Astrocyte of the spinal cord (primary cell): Measurements from ENCODE around the gene COL5A1.
"Not testable (repeated sequence)": the region's sequence is repeated elsewhere in the genome, so short reads cannot be mapped to it uniquely, and the experiment has no call there.

Experiments used
- DNase-seq: peaks from one replicate; pipeline ENCODE4 v3.0.0; 2011; ENCODE audit warnings: low read depth, low spot score
- H3K4me3 ChIP-seq: 2 replicates; pipeline ENCODE4 v1.5.1; 2011; ENCODE audit warnings: low read depth, mild to moderate bottlenecking, low read length, moderate library complexity
- in situ Hi-C: cut with HindIII; loops from 2 replicates; pipeline ENCODE4 v1.10.0; 2017; ENCODE audit warnings: low sequenced_read_pairs
- TF ChIP-seq, protein P1 (sequence below): IDR thresholded peaks from 2 replicates; pipeline ENCODE4 v1.5.1; 2012; ENCODE audit warnings: low read depth, mild to moderate bottlenecking, low read length, inconsistent platforms

COL5A1 gene

DNA sequence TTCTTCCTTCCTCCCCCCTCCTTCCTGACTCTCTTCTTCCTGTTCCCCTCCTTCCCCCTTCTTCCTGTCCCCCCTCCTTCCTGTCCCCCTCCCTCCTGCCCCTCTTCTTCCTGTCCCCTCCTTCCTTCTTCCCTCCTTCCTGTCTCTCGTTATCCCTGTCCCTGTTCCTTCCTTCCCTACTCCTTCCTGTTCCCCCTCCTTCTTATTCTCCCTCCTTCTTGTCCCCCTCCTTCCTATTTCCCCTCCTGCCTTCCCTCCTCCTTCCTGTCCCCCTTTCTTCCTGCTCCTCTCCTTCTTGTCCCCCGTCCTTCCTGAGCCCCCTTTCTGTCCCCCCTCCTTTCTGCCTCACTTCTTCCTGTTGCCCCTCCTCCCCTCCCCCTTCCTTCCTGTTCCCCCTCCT is 70.6 kb downstream of the COL5A1 start:
- TF ChIP-seq, protein P1, sequence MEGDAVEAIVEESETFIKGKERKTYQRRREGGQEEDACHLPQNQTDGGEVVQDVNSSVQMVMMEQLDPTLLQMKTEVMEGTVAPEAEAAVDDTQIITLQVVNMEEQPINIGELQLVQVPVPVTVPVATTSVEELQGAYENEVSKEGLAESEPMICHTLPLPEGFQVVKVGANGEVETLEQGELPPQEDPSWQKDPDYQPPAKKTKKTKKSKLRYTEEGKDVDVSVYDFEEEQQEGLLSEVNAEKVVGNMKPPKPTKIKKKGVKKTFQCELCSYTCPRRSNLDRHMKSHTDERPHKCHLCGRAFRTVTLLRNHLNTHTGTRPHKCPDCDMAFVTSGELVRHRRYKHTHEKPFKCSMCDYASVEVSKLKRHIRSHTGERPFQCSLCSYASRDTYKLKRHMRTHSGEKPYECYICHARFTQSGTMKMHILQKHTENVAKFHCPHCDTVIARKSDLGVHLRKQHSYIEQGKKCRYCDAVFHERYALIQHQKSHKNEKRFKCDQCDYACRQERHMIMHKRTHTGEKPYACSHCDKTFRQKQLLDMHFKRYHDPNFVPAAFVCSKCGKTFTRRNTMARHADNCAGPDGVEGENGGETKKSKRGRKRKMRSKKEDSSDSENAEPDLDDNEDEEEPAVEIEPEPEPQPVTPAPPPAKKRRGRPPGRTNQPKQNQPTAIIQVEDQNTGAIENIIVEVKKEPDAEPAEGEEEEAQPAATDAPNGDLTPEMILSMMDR = no peak
- no peak overlapping the region for H3K4me3 ChIP-seq
- no peak for DNase-seq
- in situ Hi-C loops = no loop called here

GRCh38 chr9:134712926-134713325 is 71.3 kb downstream of the COL5A1 start:
- in situ Hi-C loops = no loop called here
- no peak for DNase-seq
- H3K4me3 ChIP-seq = no peak overlapping the region
- TF ChIP-seq, protein P1 = no peak

DNA sequence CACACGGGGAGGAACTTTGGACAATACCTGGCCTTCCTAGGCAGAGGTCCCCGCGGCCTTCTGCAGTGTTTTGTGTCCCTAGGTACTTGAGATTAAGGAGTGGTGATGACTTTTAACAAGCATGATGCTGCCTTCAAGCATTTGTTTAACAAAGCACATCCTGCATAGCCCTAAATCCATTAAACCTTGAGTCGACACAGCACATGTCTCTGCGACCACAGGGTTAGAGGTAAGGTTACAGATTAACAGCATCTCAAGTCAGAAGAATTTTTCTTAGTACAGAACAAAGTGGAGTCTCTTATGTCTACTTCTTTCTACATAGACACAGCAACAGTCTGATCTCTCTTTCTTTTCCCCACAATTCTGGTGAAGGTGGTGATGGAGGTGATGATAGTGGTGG is 73.9 kb downstream of the COL5A1 start:
- in situ Hi-C loops, DNase-seq, H3K4me3 ChIP-seq: not testable (repeated sequence)

DNA sequence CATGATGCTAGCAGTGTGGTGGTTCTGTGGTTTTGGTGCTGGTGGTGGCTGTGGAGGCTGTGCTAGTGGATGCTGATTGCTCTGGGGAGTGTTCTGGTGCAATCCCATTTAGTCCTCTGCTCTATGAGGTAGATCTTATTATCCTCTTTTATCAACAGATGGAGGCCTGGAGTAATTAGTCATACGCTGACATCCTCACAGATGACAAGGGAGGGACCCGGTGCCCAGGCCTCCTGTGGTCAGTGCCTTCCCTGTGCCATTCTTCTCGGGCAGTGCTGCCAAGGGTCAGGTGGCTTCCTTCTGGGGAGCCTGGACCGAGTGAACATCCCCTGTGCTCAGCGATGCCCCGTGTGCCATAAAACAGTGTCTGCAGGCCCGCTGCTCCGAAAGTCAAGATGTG is 74.5 kb downstream of the COL5A1 start:
- TF ChIP-seq, protein P1 = peak; percentile 10
- DNase-seq = no peak
- in situ Hi-C loops = no loop called here
- no peak overlapping the region for H3K4me3 ChIP-seq

- in situ Hi-C loops = no loop called here
- TF ChIP-seq, protein P1 = no peak
- no peak overlapping the region for H3K4me3 ChIP-seq
These were observed 75.5 kb downstream of the COL5A1 start for GRCh38 chr9:134717056-134717455.

GRCh38 chr9:134717924-134718645 is 76.5 kb downstream of the COL5A1 start:
- in situ Hi-C loops = no loop called here
- no peak overlapping the region for H3K4me3 ChIP-seq
- TF ChIP-seq, protein P1 = no peak
- no peak for DNase-seq

More at GRCh38 chr9:134717056-134717455, 75.5 kb downstream of the COL5A1 start:
- no peak for DNase-seq

DNA sequence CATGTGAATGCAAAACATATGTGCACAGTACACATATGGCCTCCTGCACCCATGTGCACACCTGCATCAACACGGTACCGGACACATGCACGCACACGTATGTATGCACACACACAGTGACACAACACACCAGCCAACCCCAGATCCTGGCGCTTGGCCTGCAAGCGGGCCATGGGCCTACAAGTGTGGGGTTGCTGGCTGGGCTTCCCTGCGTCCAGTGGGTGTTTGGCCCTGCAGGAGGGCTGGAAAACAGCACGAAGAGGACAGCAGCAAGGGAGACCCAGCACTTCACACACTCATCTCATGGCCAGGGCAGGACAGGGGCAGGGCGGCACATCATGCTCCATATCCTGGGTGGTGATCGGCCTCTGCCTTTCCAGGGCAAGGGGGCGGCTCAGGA is 77.7 kb downstream of the COL5A1 start:
- H3K4me3 ChIP-seq = no peak overlapping the region
- in situ Hi-C loops = no loop called here
- TF ChIP-seq, protein P1 = no peak
- no peak for DNase-seq
